Central memory CD8-positive, alpha-beta T cell (primary cell): ENCODE data around the gene OPA1.

Experiments used
- ATAC-seq: fragments of 150-1000 bp; cut with Tn5 transposase; replicated peaks from 2 replicates; pipeline ENCODE4 v1.10.0; 2022; ENCODE audit warnings: mild to moderate bottlenecking, moderate FRiP score, moderate number of reproducible peaks; ENCODE audit not compliant: poor library complexity, severe bottlenecking; ENCODE audit errors: extremely low read depth
- DNase-seq, 2 donors: peaks; one replicate each; pipeline ENCODE4 v3.0.0; 2021; ENCODE audit warnings: low spot score in 2 of 2
- H3K27ac Mint-ChIP-seq: one replicate; pipeline ENCODE4 v1.8.0; 2022; ENCODE audit warnings: low read depth, mild to moderate bottlenecking, moderate library complexity, mixed read lengths
- H3K27me3 Mint-ChIP-seq: one replicate; pipeline ENCODE4 v1.8.0; 2022; ENCODE audit warnings: mixed read lengths
- H3K36me3 Mint-ChIP-seq: one replicate; pipeline ENCODE4 v1.8.0; 2022; ENCODE audit warnings: mild to moderate bottlenecking, moderate library complexity, mixed read lengths; ENCODE audit not compliant: insufficient read depth
- H3K4me1 Mint-ChIP-seq: one replicate; pipeline ENCODE4 v1.8.0; 2022; ENCODE audit warnings: mixed read lengths
- H3K4me3 Mint-ChIP-seq: one replicate; pipeline ENCODE4 v1.8.0; 2022; ENCODE audit warnings: mild to moderate bottlenecking, moderate library complexity, mixed read lengths
- H3K9me3 Mint-ChIP-seq: one replicate; pipeline ENCODE4 v1.8.0; 2022; ENCODE audit warnings: mixed read lengths

The OPA1 gene

DNA sequence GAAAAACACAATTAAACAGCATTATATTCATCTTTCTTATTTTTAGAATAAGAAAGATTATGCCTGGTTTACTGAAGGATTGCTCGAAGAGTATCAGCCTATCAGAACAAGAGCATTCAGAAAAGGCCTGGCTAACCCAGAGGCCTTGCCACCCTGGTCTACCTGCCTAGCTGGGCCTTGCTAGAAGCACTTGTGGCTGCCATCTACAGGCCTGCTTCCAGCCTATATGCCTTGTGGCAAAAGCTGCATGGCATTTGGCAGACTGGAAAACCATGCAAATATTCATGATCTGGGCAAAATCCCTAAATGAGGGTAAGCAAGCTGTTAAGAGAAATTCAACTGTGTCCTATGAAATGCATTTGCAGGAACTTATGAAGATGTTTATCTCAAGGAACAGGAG lies 29.0 kb upstream of the OPA1 start:
- ATAC-seq (no peak), DNase-seq (no peak)
- H3K4me3 Mint-ChIP-seq = no peak overlapping the region
- H3K36me3 Mint-ChIP-seq = no peaks in the 10 kb centered on the region
- no peaks in the 10 kb centered on the region for H3K27me3 Mint-ChIP-seq
- no peaks in the 10 kb centered on the region for H3K9me3 Mint-ChIP-seq
- H3K27ac Mint-ChIP-seq = no peak overlapping the region
- no peaks in the 10 kb centered on the region for H3K4me1 Mint-ChIP-seq

GRCh38 chr3:193569119-193569518 lies 23.9 kb upstream of the OPA1 start:
- DNase-seq = no peak
- no peaks in the 10 kb centered on the region for H3K9me3 Mint-ChIP-seq
- no peaks in the 10 kb centered on the region for H3K4me1 Mint-ChIP-seq
- no peaks in the 10 kb centered on the region for H3K36me3 Mint-ChIP-seq
- H3K4me3 Mint-ChIP-seq = no peak overlapping the region
- H3K27ac Mint-ChIP-seq = no peak overlapping the region
- H3K27me3 Mint-ChIP-seq = no peaks in the 10 kb centered on the region
- ATAC-seq = no peak

- Mint-ChIP-seq H3K4me1 (no peaks in the 10 kb centered on the region), H3K27me3 (no peaks in the 10 kb centered on the region), H3K4me3 (no peak overlapping the region), H3K36me3 (peaks cover 2% of the 10 kb centered on the region), H3K9me3 (no peaks in the 10 kb centered on the region), H3K27ac (no peak overlapping the region)
- ATAC-seq (no peak), DNase-seq (no peak)
Observed at GRCh38 chr3:193572426-193572908, 20.5 kb upstream of the OPA1 start.

GRCh38 chr3:193573403-193574191 lies 19.4 kb upstream of the OPA1 start:
- no peaks in the 10 kb centered on the region for H3K27me3 Mint-ChIP-seq
- H3K36me3 Mint-ChIP-seq = peaks cover 2% of the 10 kb centered on the region
- H3K4me3 Mint-ChIP-seq = no peak overlapping the region
- ATAC-seq = no peak
- no peak for DNase-seq
- H3K4me1 Mint-ChIP-seq = no peaks in the 10 kb centered on the region
- H3K27ac Mint-ChIP-seq = no peak overlapping the region
- H3K9me3 Mint-ChIP-seq = no peaks in the 10 kb centered on the region

GRCh38 chr3:193574488-193575070 lies 18.4 kb upstream of the OPA1 start:
- Mint-ChIP-seq H3K27ac (no peak overlapping the region), H3K4me1 (no peaks in the 10 kb centered on the region), H3K4me3 (no peak overlapping the region), H3K27me3 (no peaks in the 10 kb centered on the region), H3K36me3 (peaks cover 2% of the 10 kb centered on the region), H3K9me3 (no peaks in the 10 kb centered on the region)
- ATAC-seq (no peak), DNase-seq (no peak)

GRCh38 chr3:193585530-193585929 lies 7.5 kb upstream of the OPA1 start:
- Mint-ChIP-seq H3K36me3 (no peaks in the 10 kb centered on the region), H3K27ac (no peak overlapping the region), H3K27me3 (no peaks in the 10 kb centered on the region), H3K9me3 (no peaks in the 10 kb centered on the region), H3K4me3 (no peak overlapping the region), H3K4me1 (no peaks in the 10 kb centered on the region)
- ATAC-seq = no peak
- no peak for DNase-seq

- Mint-ChIP-seq H3K36me3 (no peaks in the 10 kb centered on the region), H3K4me1 (peaks cover 2% of the 10 kb centered on the region), H3K9me3 (no peaks in the 10 kb centered on the region), H3K4me3 (no peak overlapping the region), H3K27ac (no peak overlapping the region), H3K27me3 (no peaks in the 10 kb centered on the region)
- DNase-seq = no peak
- ATAC-seq = no peak
Observed at GRCh38 chr3:193586526-193586925, 6.5 kb upstream of the OPA1 start.

GRCh38 chr3:193589129-193589528 lies 3.9 kb upstream of the OPA1 start:
- DNase-seq (no peak), ATAC-seq (no peak)
- Mint-ChIP-seq H3K36me3 (peaks cover 12% of the 10 kb centered on the region), H3K27me3 (no peaks in the 10 kb centered on the region), H3K4me1 (peaks cover 24% of the 10 kb centered on the region), H3K9me3 (no peaks in the 10 kb centered on the region), H3K4me3 (no peak overlapping the region), H3K27ac (no peak overlapping the region)

- Mint-ChIP-seq H3K4me1 (peaks cover 28% of the 10 kb centered on the region), H3K9me3 (no peaks in the 10 kb centered on the region), H3K36me3 (peaks cover 12% of the 10 kb centered on the region), H3K4me3 (no peak overlapping the region), H3K27ac (no peak overlapping the region), H3K27me3 (no peaks in the 10 kb centered on the region)
- no peak for ATAC-seq
- no peak for DNase-seq
Observed at GRCh38 chr3:193589616-193590015, 3.4 kb upstream of the OPA1 start.

GRCh38 chr3:193590088-193590856 lies 2.7 kb upstream of the OPA1 start:
- Mint-ChIP-seq H3K4me1 (peaks cover 28% of the 10 kb centered on the region), H3K27me3 (no peaks in the 10 kb centered on the region), H3K27ac (no peak overlapping the region), H3K36me3 (peaks cover 12% of the 10 kb centered on the region), H3K4me3 (no peak overlapping the region), H3K9me3 (no peaks in the 10 kb centered on the region)
- DNase-seq (no peak), ATAC-seq (no peak)

GRCh38 chr3:193593668-193594030 lies 641 bp downstream of the OPA1 start:
- Mint-ChIP-seq H3K27ac (peak overlapping the region; percentile 98), H3K4me3 (peak overlapping the region; percentile 97), H3K9me3 (no peaks in the 10 kb centered on the region), H3K36me3 (peaks cover 20% of the 10 kb centered on the region), H3K4me1 (peaks cover 55% of the 10 kb centered on the region), H3K27me3 (no peaks in the 10 kb centered on the region)
- ATAC-seq = peak; percentile 66
- DNase-seq = peak; percentile 13 to 31

- H3K27ac Mint-ChIP-seq = peak overlapping the region; percentile 83
- H3K27me3 Mint-ChIP-seq = no peaks in the 10 kb centered on the region
- H3K4me3 Mint-ChIP-seq = peak overlapping the region; percentile 97
- ATAC-seq (no peak), DNase-seq (no peak)
- H3K36me3 Mint-ChIP-seq = peaks cover 22% of the 10 kb centered on the region
- H3K9me3 Mint-ChIP-seq = no peaks in the 10 kb centered on the region
- H3K4me1 Mint-ChIP-seq = peaks cover 70% of the 10 kb centered on the region
Observed at GRCh38 chr3:193594946-193595689, 2.1 kb downstream of the OPA1 start.
